GM18951 (cell line): ENCODE results near the gene TGFBR3L.

ENCODE experiments used
- POLR2A ChIP-seq: IDR thresholded peaks from 4 replicates; pipeline ENCODE4 v1.6.1; 2011; ENCODE audit warnings: mild to moderate bottlenecking; ENCODE audit not compliant: insufficient read length, insufficient read depth; ENCODE audit errors: extremely low read depth
- in situ Hi-C: fragments of 300-500 bp; cut with MboI; formaldehyde crosslinking; loops from one replicate; pipeline ENCODE4 v1.12.0; 2022; ENCODE audit warnings: low sequenced_read_pairs, mixed read lengths, inconsistent platforms; ENCODE audit not compliant: unreplicated experiment

TGFBR3L gene

GRCh38 chr19:7914598-7915045 is at the start of gene TGFBR3L:
TSS of gene TGFBR3L (plus strand) at chr19:7914830.
- TF ChIP-seq POLR2A = no peak
- in situ Hi-C loops = no loop called here

- TF ChIP-seq POLR2A = no peak
- in situ Hi-C loops = no loop called here
These were observed 49.2 kb upstream of the TGFBR3L start for GRCh38 chr19:7865262-7865911.

- in situ Hi-C loops = no loop called here
- TF ChIP-seq POLR2A = no peak
These were observed 48.1 kb upstream of the TGFBR3L start for GRCh38 chr19:7866399-7867091.

DNA sequence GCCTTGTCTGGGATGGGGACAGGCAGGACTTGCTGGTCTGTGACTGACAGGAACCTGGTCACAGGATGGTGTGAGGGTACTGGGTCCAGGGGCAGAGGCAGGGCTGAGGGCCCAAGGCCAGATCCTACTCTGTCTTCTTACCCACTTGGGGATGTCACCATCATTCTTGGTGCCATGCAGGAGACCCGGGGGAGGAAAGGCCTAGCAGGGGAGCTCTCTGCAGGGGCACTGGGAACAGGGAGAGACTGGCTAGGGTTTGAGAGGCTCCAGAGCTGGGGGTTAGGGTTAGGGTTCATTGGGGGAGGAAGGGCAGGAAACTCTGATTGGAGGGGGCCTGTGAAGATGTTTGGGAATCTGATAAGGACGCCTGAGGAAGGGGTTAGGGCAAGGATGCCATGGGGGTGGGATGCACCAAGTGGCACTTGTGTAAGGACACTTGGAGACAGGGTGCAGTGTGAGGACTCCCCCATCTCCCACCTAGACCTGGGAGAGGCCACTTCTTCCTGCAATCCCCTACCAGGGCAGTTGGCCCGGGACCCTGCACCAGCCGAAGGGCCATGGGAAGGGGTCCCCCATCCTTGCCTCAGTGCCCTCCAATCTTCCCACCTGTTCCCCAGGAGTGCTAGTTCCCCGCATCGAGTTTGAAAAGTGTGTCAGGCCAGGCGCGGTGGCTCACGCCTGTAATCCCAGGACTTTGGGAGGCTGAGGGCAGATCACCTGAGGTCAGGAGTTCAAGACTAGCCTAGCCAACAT is 47.4 kb upstream of the TGFBR3L start:
- in situ Hi-C loops = no loop called here

GRCh38 chr19:7868326-7868670 is 46.3 kb upstream of the TGFBR3L start:
- in situ Hi-C loops = no loop called here
- TF ChIP-seq POLR2A = no peak

More for the DNA sequence above, 47.4 kb upstream of the TGFBR3L start:
- no peak for TF ChIP-seq POLR2A

GRCh38 chr19:7868671-7869452 is 45.8 kb upstream of the TGFBR3L start:
- TF ChIP-seq POLR2A = no peak
- in situ Hi-C loops = no loop called here

DNA sequence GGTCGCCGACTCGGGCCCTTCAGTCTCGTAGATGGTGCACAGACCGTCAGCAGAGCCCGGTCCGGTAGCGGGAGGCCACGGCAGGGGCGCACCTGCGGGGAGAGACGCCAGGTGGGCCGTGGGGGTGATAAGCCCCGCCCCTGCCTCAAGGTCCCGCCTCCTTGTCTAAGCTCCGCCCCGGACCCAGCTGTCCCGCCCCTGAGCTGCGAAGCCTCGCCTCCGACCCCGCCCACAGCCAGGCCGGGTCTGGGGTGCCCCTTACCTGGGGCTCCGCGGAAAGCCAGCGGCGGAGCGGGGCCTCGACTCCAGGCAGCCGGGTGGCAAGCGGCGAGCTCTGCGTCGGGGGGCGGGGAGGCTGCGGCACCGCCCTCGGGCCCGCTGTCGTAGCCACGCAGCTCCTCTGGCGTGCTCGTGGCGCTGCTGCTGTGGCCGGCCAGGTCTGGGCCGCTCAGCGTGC is 45.1 kb upstream of the TGFBR3L start:
- in situ Hi-C loops = no loop called here
- no peak for TF ChIP-seq POLR2A

DNA sequence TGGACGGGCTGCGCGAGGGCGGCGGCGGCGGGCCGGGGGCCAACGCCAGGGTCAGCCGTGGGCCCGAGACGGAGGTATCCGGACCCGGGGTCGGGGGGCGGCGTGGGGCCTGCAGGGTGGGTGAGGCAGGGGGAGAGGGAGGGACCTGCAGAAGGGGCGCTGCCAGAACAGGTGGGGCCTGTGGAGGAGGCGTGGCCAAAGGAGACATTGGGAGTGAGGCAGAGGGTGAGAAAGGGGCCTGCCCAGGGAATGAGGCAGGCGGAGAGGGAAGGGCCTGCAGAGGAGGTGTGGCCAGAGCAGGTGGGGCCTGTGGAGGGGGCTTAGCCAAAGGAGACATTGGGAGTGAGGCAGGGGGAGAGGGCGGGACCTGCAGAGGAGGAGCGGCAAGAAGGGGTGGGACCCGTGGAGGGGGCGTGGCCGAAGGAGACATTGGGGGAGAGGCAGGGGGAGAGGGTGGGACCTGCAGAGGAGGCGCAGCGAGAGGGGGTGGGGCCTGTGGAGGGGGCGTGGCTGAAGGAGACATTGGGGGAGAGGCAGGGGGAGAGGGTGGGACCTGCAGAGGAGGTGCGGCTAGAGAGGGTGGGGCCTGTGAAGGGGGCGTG is 44.6 kb upstream of the TGFBR3L start:
- in situ Hi-C loops = no loop called here

GRCh38 chr19:7870571-7871436 is 43.8 kb upstream of the TGFBR3L start:
- in situ Hi-C loops = no loop called here
- no peak for TF ChIP-seq POLR2A

More for the DNA sequence above, 44.6 kb upstream of the TGFBR3L start:
- no peak for TF ChIP-seq POLR2A

GRCh38 chr19:7871437-7872305 is 43.0 kb upstream of the TGFBR3L start:
- no peak for TF ChIP-seq POLR2A
- in situ Hi-C loops = no loop called here
